KG1 (cell line): Measurements from ENCODE around the gene PSG1.
"Not testable (repeated sequence)": the region's sequence is repeated elsewhere in the genome, so short reads cannot be mapped to it uniquely, and the experiment has no call there.

Experiments used
- DNase-seq: peaks from one replicate; lab custom pipeline; 2025; lab: John Stamatoyannopoulos, UW

Gene PSG1

GRCh38 chr19:42879613-42880012 is at the start of gene PSG1:
Gene PSG1, minus strand, starts transcription at chr19:42879713. Its CDS starts 132 bp downstream, at chr19:42879581.
- no peak for DNase-seq

- no peak for DNase-seq
Measured at GRCh38 chr19:42928896-42929295, 49.4 kb upstream of the PSG1 start.

GRCh38 chr19:42926781-42927180 is 47.3 kb upstream of the PSG1 start:
- DNase-seq, result no peak

GRCh38 chr19:42923106-42923505 is 43.6 kb upstream of the PSG1 start:
- DNase-seq, result peak; percentile 1

GRCh38 chr19:42920971-42921370 is 41.5 kb upstream of the PSG1 start:
- not testable (repeated sequence) for DNase-seq

- DNase-seq, result no peak
Measured at GRCh38 chr19:42919757-42920079, 40.2 kb upstream of the PSG1 start.

- DNase-seq, result not testable (repeated sequence)
Measured at GRCh38 chr19:42919070-42919756, 39.7 kb upstream of the PSG1 start.

- not testable (repeated sequence) for DNase-seq
Measured at GRCh38 chr19:42918377-42919069, 39.0 kb upstream of the PSG1 start.

GRCh38 chr19:42917634-42918033 is 38.1 kb upstream of the PSG1 start, which contains the start of gene PSG6:
Gene PSG6, minus strand, starts transcription at chr19:42917894. Its CDS starts 102 bp downstream, at chr19:42917792.
- DNase-seq, result not testable (repeated sequence)

GRCh38 chr19:42916931-42917330 is 37.4 kb upstream of the PSG1 start:
- DNase-seq, result not testable (repeated sequence)

- DNase-seq, result not testable (repeated sequence)
Measured at GRCh38 chr19:42913516-42913915, 34.0 kb upstream of the PSG1 start.

GRCh38 chr19:42912941-42913340 is 33.4 kb upstream of the PSG1 start:
- not testable (repeated sequence) for DNase-seq

- not testable (repeated sequence) for DNase-seq
Measured at GRCh38 chr19:42911731-42912130, 32.2 kb upstream of the PSG1 start.

- not testable (repeated sequence) for DNase-seq
Measured at GRCh38 chr19:42906162-42906561, 26.6 kb upstream of the PSG1 start.

- DNase-seq, result not testable (repeated sequence)
Measured at GRCh38 chr19:42900561-42900960, 21.0 kb upstream of the PSG1 start.

- DNase-seq, result not testable (repeated sequence)
Measured at GRCh38 chr19:42899674-42900073, 20.2 kb upstream of the PSG1 start.

GRCh38 chr19:42899110-42899509 is 19.6 kb upstream of the PSG1 start:
- not testable (repeated sequence) for DNase-seq

GRCh38 chr19:42898656-42899055 is 19.1 kb upstream of the PSG1 start:
- DNase-seq, result not testable (repeated sequence)

GRCh38 chr19:42897729-42898128 is 18.2 kb upstream of the PSG1 start:
- DNase-seq, result not testable (repeated sequence)

GRCh38 chr19:42890446-42890845 is 10.9 kb upstream of the PSG1 start:
- DNase-seq, result not testable (repeated sequence)

- DNase-seq, result not testable (repeated sequence)
Measured at GRCh38 chr19:42887876-42888445, 8.4 kb upstream of the PSG1 start.

- DNase-seq, result not testable (repeated sequence)
Measured at GRCh38 chr19:42882730-42883129, 3.2 kb upstream of the PSG1 start.

- DNase-seq, result not testable (repeated sequence)
Measured at GRCh38 chr19:42882010-42882409, 2.5 kb upstream of the PSG1 start.
